Ovary (tissue), 9 donors: ENCODE measurements around the gene LETM1. TPM values are rescaled to one million over a fixed set of nuclear protein-coding genes. Genes with fewer than 3 reads are reported as not detected.

ENCODE experiments used
- DNase-seq, 5 donors: peaks; one replicate each; pipeline ENCODE4 v3.0.0-alpha.2; 2019 to 2020
- H3K27ac ChIP-seq, 2 donors: fragments of 200-600 bp; one replicate each; pipeline versions ENCODE4 v1.5.1 to v1.8.0; 2019 to 2022
- H3K27me3 ChIP-seq: fragments of 200-600 bp; one replicate; pipeline ENCODE4 v1.8.0; 2022
- H3K36me3 ChIP-seq: fragments of 200-600 bp; sonication (generic); one replicate; pipeline ENCODE4 v1.5.1; 2019
- H3K4me1 ChIP-seq: one replicate; pipeline ENCODE4 v1.8.1; 2013; ENCODE audit warnings: mild to moderate bottlenecking, moderate library complexity; ENCODE audit not compliant: insufficient read depth
- H3K4me3 ChIP-seq: fragments of 200-600 bp; sonication (generic); one replicate; pipeline ENCODE4 v1.5.1; 2017
- H3K9me3 ChIP-seq, 2 donors: fragments of 200-600 bp in 1 of 2; sonication (generic) in 1 of 2; one replicate each; pipeline versions ENCODE4 v1.5.1 to v1.8.1; 2013 to 2019; ENCODE audit warnings: mild to moderate bottlenecking in 1 of 2, moderate library complexity in 1 of 2
- CTCF ChIP-seq, 3 donors: fragments of 450-650 bp in 2 of 3; fragments of 200-600 bp in 1 of 3; IDR thresholded peaks; one replicate each; pipeline versions ENCODE4 v1.5.1 to v1.8.0; 2016 to 2022; ENCODE audit warnings: antibody characterized with exemption in 3 of 3, mild to moderate bottlenecking in 1 of 3
- EP300 ChIP-seq: sonication (generic); formaldehyde crosslinking; IDR thresholded peaks from one replicate; pipeline ENCODE4 v1.6.1; 2017; ENCODE audit warnings: antibody characterized with exemption
- POLR2A ChIP-seq: fragments of 450-650 bp; IDR thresholded peaks from one replicate; pipeline ENCODE4 v1.6.1; 2017; ENCODE audit warnings: antibody characterized with exemption, mild to moderate bottlenecking, moderate library complexity
- WGBS, 3 donors: extraction: QIAGEN DNeasy Blood & Tissue Kit in 1 of 3; methylation state at CpG; one replicate each; pipeline versions ENCODE4 v1.1.5 to v1.1.7; 2013 to 2017; 5-methylcytosine and 5-hydroxymethylcytosine counted together
- intact Hi-C, 4 donors: fragments of 100-400 bp; cut with DNase I; formaldehyde crosslinking; loops; one replicate each; pipeline versions ENCODE4 v1.11.0 to v1.15.1; 2022 to 2023
- polyA plus RNA-seq, 2 donors: library from polyadenylated mRNA; stranded (reverse); fragments of 200-250 nt in 1 of 2; fragments of 350-450 nt in 1 of 2; fragmentation: Illumina TruSeq in 1 of 2; extraction: RNeasy Lipid Tissue Mini Kit (QIAGEN cat#74804) in 1 of 2; gene quantifications; one replicate each; pipeline ENCODE4 v1.2.3, GENCODE V29; 2013 to 2014
- total RNA-seq, 7 donors: library from RNA; depleted of rRNA in 2 of 7; stranded (reverse); fragments of >200 nt in 2 of 7; fragmentation: NEBNext Ultra II Directional in 3 of 7; extraction: Animal tissue kit (Norgen Biotek cat#: 25700) in 3 of 7; gene quantifications; one replicate each; pipeline versions ENCODE4 v1.1.0 to v1.2.4, GENCODE V29; 2016 to 2023
- donor health status: DM: no; HTN: no; CAD: no; lungs with moderate emphysema.
- donor health status: DM: no; HTN: no; CAD: no.
- donor health status: Bipolar disorder and iron deficiency.
- donor health status: DM: yes; HTN: yes; CAD: no.
- donor health status: DM: no; HTN: no; CAD: no.
- donor health status: DM: yes; HTN: yes; CAD: no.

LETM1 gene
- total and polyA plus RNA-seq, 9 donors = 9.3 to 43.6 (median 30.5) TPM

DNA sequence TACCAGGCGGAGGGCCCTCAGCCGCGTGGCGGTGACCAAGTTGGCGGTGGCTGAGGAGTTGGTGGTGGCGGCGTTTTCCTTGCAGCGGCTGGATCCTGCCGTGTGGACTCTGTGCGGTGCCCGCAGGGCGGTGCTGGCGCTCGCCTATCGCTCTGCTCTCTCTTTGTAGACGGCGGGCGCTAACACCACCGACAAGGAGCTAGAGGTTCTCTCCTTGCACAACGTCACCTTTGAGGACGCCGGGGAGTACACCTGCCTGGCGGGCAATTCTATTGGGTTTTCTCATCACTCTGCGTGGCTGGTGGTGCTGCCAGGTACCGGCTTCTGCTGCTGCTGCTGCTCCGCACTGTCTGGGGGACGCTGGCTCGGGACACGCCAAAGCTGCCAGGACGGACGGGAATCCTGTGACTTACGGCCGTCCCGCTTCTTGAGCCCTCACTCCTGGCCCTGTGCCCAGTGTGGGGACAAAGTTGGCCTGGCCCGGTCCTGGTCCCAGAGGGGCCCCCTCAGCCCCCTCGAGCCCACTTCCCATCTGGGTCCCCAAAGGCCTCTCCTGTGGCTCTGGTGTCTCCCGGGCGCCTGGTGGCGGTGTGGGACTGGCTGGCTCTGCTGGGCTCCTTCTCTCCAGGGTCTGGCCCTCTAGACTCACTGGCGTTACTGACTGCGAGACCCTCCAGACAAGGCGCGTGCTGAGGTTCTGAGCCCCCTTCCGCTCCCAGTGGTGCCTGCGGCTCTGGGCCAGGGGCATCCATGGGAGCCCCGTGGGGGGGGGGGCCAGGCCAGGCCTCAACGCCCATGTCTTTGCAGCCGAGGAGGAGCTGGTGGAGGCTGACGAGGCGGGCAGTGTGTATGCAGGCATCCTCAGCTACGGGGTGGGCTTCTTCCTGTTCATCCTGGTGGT is 52.2 kb downstream of the LETM1 start:
- 88 to 89% (median 89%) methylated on average over 51 of the region's 51 CpGs for WGBS, 3 donors
- no peak for DNase-seq
- no peak overlapping the region for H3K4me3 ChIP-seq
- H3K27me3 ChIP-seq = no peaks in the 10 kb centered on the region
- H3K4me1 ChIP-seq = no peaks in the 10 kb centered on the region
- intact Hi-C loops = no loop called here
- H3K27ac ChIP-seq = no peak overlapping the region
- no peaks in the 10 kb centered on the region for H3K36me3 ChIP-seq
- no peak for TF ChIP-seq CTCF (IDR thresholded peaks at IDR 0.05)
- no peak for TF ChIP-seq EP300
- TF ChIP-seq POLR2A = no peak
- H3K9me3 ChIP-seq = no peaks in the 10 kb centered on the region

DNA sequence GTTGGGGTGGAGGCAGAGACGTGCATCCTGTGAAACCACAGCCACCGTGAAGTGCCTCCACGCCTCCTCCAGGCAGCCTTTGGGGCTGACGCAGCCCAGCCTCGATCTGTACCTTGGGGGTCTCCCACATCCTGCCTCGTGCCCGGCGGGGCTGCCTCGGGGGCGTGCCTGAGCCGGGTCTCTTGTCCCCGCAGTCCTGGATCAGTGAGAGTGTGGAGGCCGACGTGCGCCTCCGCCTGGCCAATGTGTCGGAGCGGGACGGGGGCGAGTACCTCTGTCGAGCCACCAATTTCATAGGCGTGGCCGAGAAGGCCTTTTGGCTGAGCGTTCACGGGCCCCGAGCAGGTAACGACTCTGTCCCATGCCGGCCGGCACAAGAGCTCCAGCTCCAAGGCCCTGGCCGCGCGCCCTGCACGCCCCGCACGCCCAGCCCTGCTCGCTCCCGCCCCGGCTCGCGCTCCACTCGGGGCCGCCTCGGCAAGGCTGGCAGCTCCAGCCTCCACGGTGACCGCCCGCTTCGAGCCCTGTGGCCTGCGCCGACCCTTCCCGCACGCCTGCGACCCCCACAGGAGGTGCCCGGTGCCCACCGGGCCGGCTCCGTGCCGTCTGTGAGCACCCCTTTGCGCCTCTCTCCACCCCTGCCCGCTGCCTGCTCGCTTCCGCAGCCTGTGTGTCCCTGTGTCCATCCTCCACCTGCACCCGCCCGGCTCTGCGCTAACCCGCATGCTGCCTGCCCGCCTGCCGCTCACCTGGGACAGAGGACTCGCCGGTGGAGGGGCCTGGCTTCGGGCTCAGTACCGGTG is 53.0 kb downstream of the LETM1 start:
- no peak for DNase-seq
- Histone ChIP-seq H3K4me1 (no peaks in the 10 kb centered on the region), H3K4me3 (no peak overlapping the region), H3K27me3 (no peaks in the 10 kb centered on the region), H3K36me3 (no peaks in the 10 kb centered on the region), H3K27ac (no peak overlapping the region), H3K9me3 (no peaks in the 10 kb centered on the region)
- WGBS, 3 donors = 86 to 92% (median 89%) methylated on average over 68 to 71 of the region's 71 CpGs
- intact Hi-C loops = no loop called here
- no peak for TF ChIP-seq POLR2A

- Histone ChIP-seq H3K9me3 (no peaks in the 10 kb centered on the region), H3K36me3 (no peaks in the 10 kb centered on the region), H3K27ac (no peak overlapping the region), H3K27me3 (no peaks in the 10 kb centered on the region), H3K4me1 (no peaks in the 10 kb centered on the region), H3K4me3 (no peak overlapping the region)
- TF ChIP-seq EP300 (no peak), POLR2A (no peak), CTCF (IDR thresholded peaks at IDR 0.05) (no peak)
- 61 to 73% (median 68%) methylated on average over 11 to 22 of the region's 22 CpGs for WGBS, 3 donors
- intact Hi-C loops = no loop called here
- DNase-seq = no peak
Observed at GRCh38 chr4:1802151-1802715, 53.7 kb downstream of the LETM1 start.

- H3K27me3 ChIP-seq = no peaks in the 10 kb centered on the region
- no peak overlapping the region for H3K27ac ChIP-seq
- H3K36me3 ChIP-seq = no peaks in the 10 kb centered on the region
- TF ChIP-seq EP300 = no peak
- TF ChIP-seq POLR2A = no peak
- TF ChIP-seq CTCF (IDR thresholded peaks at IDR 0.05) = no peak
- no peak overlapping the region for H3K4me3 ChIP-seq
- intact Hi-C loops = no loop called here
- no peaks in the 10 kb centered on the region for H3K9me3 ChIP-seq
- no peak for DNase-seq
- WGBS, 3 donors = 88 to 93% (median 92%) methylated on average over 36 to 56 of the region's 56 CpGs
- no peaks in the 10 kb centered on the region for H3K4me1 ChIP-seq
Observed at GRCh38 chr4:1801286-1801958, 54.5 kb downstream of the LETM1 start.
